ENCODE results near the gene PGM1. TPM values are rescaled to one million over a fixed set of nuclear protein-coding genes. Genes with fewer than 3 reads are reported as not detected.

PGM1 gene
- total and polyA plus RNA-seq, 2 of the 4 experiments (the other 2 are of a cell fraction) = 42.6 to 94.5 TPM

- H4K8ac ChIP-seq (ENCODE audit: low read depth in 2 of 2, low read length in 2 of 2) = no peak overlapping the region
- peaks cover 4% of the 10 kb centered on the region; the same call in 1 of the 2 replicates for H3K4me1 ChIP-seq (ENCODE audit: control insufficient read depth, insufficient read depth, low read length)
- no peak overlapping the region for H3K9ac ChIP-seq (ENCODE audit: low read depth, low read length)
- WGBS, 2 experiments (ENCODE audit: extremely low coverage in 2 of 2, insufficient read length in 1 of 2) = 40% methylated on average over 1 of the region's 15 CpGs; no CpG with 5 or more reads in 1 of the 2 experiments
- no peak for TF ChIP-seq NFE2L2 (IDR thresholded peaks at IDR 0.05; ENCODE audit: low read depth, low read length)
- TF ChIP-seq MAFK (IDR thresholded peaks at IDR 0.05; ENCODE audit: low read depth, low read length) = no peak
- TF ChIP-seq MAZ (IDR thresholded peaks at IDR 0.05; ENCODE audit: borderline replicate concordance, low read depth, low read length) = no peak
- no peak for TF ChIP-seq CTCF (conservative IDR thresholded peaks at IDR 0.05; ENCODE audit: low read depth, low read length)
- TF ChIP-seq POLR2A (IDR thresholded peaks at IDR 0.05; ENCODE audit: low read depth, low read length) = no peak
- H3K18ac ChIP-seq (ENCODE audit: low read depth, low read length) = no peak overlapping the region
- H4K91ac ChIP-seq (ENCODE audit: insufficient read depth, low read depth, low read length) = peak overlapping the region; percentile 31; the same call in 1 of the 2 replicates
- H3K23ac ChIP-seq (ENCODE audit: low read depth, low read length) = no peak overlapping the region
- no peak overlapping the region for H2BK15ac ChIP-seq (ENCODE audit: low read depth, low read length)
- no peak overlapping the region for H2AK9ac ChIP-seq (replicated peaks; ENCODE audit: low read depth, low read length, poor library complexity)
- H3K56ac ChIP-seq (ENCODE audit: extremely low read depth, insufficient read depth, low read length) = no peak overlapping the region
- intact Hi-C loops (cut with micrococcal nuclease) = no loop called here
- ATAC-seq (ENCODE audit: low read depth) (no peak), DNase-seq (no peak)
- in situ Hi-C loops (cut with MboI; ENCODE audit: low sequenced_read_pairs) = no loop called here
- H2AFZ ChIP-seq (replicated peaks; ENCODE audit: low read length, poor library complexity) = peak overlapping the region; percentile 5
- no peak overlapping the region for H3K4me3 ChIP-seq (ENCODE audit: insufficient read depth, low read depth, low read length)
- H3K4me2 ChIP-seq (ENCODE audit: low read depth, low read length) = no peak overlapping the region
- H2BK120ac ChIP-seq (ENCODE audit: low read depth, low read length) = no peak overlapping the region
- H4K20me1 ChIP-seq (ENCODE audit: insufficient read depth, low read length) = no peaks in the 10 kb centered on the region
- no peak overlapping the region for H2BK20ac ChIP-seq (ENCODE audit: low read depth, low read length)
- H3K4ac ChIP-seq (ENCODE audit: low read depth, low read length) = peak overlapping the region; percentile 28; the same call in 1 of the 2 replicates
- no TSS peak for BruUV-seq (replicated peaks)
- peaks cover 22% of the 10 kb centered on the region for H3K36me3 ChIP-seq (ENCODE audit: control insufficient read depth, insufficient read depth, low read length)
- ChIA-PET CTCF (no interaction called here), POLR2A (ENCODE audit: unreplicated experiment) (no interaction called here)
- no peaks in the 10 kb centered on the region for H3K27me3 ChIP-seq (ENCODE audit: control insufficient read depth, insufficient read depth, low read length)
- no peaks in the 10 kb centered on the region for H3K9me3 ChIP-seq (ENCODE audit: control insufficient read depth, insufficient read depth, low read length)
- 0 out of 2 replicates have a peak overlapping the region, but pooled peaks have one; percentile 36 for H2AK5ac ChIP-seq (ENCODE audit: low read depth, low read length)
- no peaks in the 10 kb centered on the region for H3K79me1 ChIP-seq (ENCODE audit: low read depth in 1 of 2, low read length in 2 of 2)
- no peak overlapping the region for H3K14ac ChIP-seq (replicated peaks; ENCODE audit: low read depth, low read length)
- H3K9me1 ChIP-seq (ENCODE audit: insufficient read depth, low read length) = peaks cover 9% of the 10 kb centered on the region
- dilution Hi-C loops (cut with HindIII; ENCODE audit: low sequenced_read_pairs, unreplicated experiment) = no loop called here
- H3K27ac ChIP-seq (ENCODE audit: insufficient read depth, low read length) = no peak overlapping the region
- no peak overlapping the region for H4K5ac ChIP-seq (ENCODE audit: low read depth, low read length)
- peak overlapping the region; percentile 11 for H2BK5ac ChIP-seq (ENCODE audit: low read depth, low read length, poor library complexity, severe bottlenecking)
Measured at GRCh38 chr1:63636192-63637105, 43.2 kb downstream of the PGM1 start.

All from IMR-90 (cell line).